Measurements from ENCODE around the gene IGF2BP2. TPM values are rescaled to one million over a fixed set of nuclear protein-coding genes. Genes with fewer than 3 reads are reported as not detected.

The IGF2BP2 gene
- total and polyA plus RNA-seq, 2 of the 8 experiments (the other 6 are each of a cell fraction or from before 2014, with no cell fraction given): 7.4 to 121 TPM

DNA sequence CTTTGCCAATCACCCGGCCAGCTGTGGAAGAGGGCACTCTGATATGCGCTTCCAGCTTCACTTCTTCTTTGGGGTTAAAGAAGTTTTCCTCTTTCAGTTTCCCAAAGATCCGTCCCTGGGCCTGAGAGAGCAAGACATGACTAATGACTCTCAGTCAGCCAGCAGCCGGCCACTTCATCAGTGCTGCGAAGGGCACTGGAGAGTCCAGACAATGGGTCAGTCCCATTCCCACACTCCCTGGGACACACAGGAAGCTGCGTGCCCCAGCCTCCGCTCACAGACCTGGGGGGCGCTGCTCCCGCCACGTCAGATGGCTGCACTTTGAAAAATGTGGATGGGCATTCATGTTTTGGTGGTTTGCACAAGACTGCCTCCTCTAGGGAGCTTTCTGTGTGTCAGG is 175.4 kb downstream of the IGF2BP2 start:
- Histone ChIP-seq H4K91ac (replicated peaks; ENCODE audit: insufficient read length, low read length) (no peak overlapping the region), H2BK120ac (replicated peaks; ENCODE audit: low read depth, low read length) (no peak overlapping the region), H3K56ac (replicated peaks; ENCODE audit: insufficient read length, low read depth, low read length) (no peak overlapping the region), H4K8ac (ENCODE audit: extremely low read depth, insufficient read depth, low read length) (no peak overlapping the region), H2AK5ac (ENCODE audit: low read depth, low read length) (no peak overlapping the region), H4K20me1 (replicated peaks in 1 of 2; ENCODE audit: control insufficient read depth in 1 of 2, insufficient read depth in 2 of 2, low read length in 2 of 2) (peaks cover 3 to 8% of the 10 kb centered on the region in 2 experiments), H2BK15ac (ENCODE audit: low read length) (no peak overlapping the region), H3K9ac (replicated peaks in 1 of 4; ENCODE audit: extremely low read depth in 1 of 4, low read depth in 3 of 4, low read length in 3 of 4) (no peak overlapping the region), H3K27me3 (replicated peaks in 1 of 4; ENCODE audit: control insufficient read depth in 3 of 4, extremely low read depth in 1 of 4, insufficient read depth in 3 of 4, low read length in 3 of 4) (no peaks in the 10 kb centered on the region), H2BK20ac (ENCODE audit: low read length) (no peak overlapping the region), H3K23me2 (ENCODE audit: low read depth, low read length) (no peaks in the 10 kb centered on the region), H3K23ac (ENCODE audit: insufficient read length) (no peak overlapping the region), H3K14ac (ENCODE audit: insufficient read length) (no peak overlapping the region), H2BK5ac (ENCODE audit: low read depth, low read length) (no peak overlapping the region; the same call in 1 of the 2 replicates), H3K79me1 (ENCODE audit: low read depth, low read length) (no peaks in the 10 kb centered on the region), H3K79me2 (ENCODE audit: control insufficient read depth in 1 of 2, insufficient read depth in 2 of 2, low read length in 2 of 2) (no peaks in the 10 kb centered on the region), H3K4me3 (ENCODE audit: extremely low read depth in 1 of 4, insufficient read depth in 2 of 4, low read depth in 3 of 4, low read length in 4 of 4) (no peak overlapping the region), H3K9me3 (ENCODE audit: insufficient read depth in 2 of 2, low read depth in 1 of 2, low read length in 1 of 2) (no peaks in the 10 kb centered on the region), H3K27ac (ENCODE audit: low read depth, low read length) (no peak overlapping the region), H4K5ac (ENCODE audit: insufficient read length, low read depth, low read length) (no peak overlapping the region), H3K4me1 (replicated peaks in 1 of 4; ENCODE audit: control insufficient read depth in 3 of 4, insufficient read depth in 4 of 4, low read length in 3 of 4) (peaks cover 5 to 20% (median 12%) of the 10 kb centered on the region in 4 experiments), H3K4me2 (ENCODE audit: insufficient read depth in 1 of 2, low read depth in 2 of 2, low read length in 2 of 2) (no peak overlapping the region), H2AFZ (ENCODE audit: low read length) (no peak overlapping the region), H3K18ac (ENCODE audit: extremely low read depth, low read length) (no peak overlapping the region), H3K4ac (replicated peaks; ENCODE audit: insufficient read length, low read depth, low read length) (no peak overlapping the region), H3K36me3 (ENCODE audit: control insufficient read depth in 2 of 4, insufficient read depth in 4 of 4, low read length in 3 of 4) (peaks cover 9 to 77% (median 37%) of the 10 kb centered on the region in 4 experiments), H2BK12ac (ENCODE audit: low read depth, low read length) (no peak overlapping the region)
- TF ChIP-seq, protein P1, sequence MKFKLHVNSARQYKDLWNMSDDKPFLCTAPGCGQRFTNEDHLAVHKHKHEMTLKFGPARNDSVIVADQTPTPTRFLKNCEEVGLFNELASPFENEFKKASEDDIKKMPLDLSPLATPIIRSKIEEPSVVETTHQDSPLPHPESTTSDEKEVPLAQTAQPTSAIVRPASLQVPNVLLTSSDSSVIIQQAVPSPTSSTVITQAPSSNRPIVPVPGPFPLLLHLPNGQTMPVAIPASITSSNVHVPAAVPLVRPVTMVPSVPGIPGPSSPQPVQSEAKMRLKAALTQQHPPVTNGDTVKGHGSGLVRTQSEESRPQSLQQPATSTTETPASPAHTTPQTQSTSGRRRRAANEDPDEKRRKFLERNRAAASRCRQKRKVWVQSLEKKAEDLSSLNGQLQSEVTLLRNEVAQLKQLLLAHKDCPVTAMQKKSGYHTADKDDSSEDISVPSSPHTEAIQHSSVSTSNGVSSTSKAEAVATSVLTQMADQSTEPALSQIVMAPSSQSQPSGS (IDR thresholded peaks at IDR 0.05; ENCODE audit: low read length): no peak
- TF ChIP-seq RBBP5 (IDR thresholded peaks at IDR 0.05; ENCODE audit: borderline replicate concordance, low read depth, low read length) (no peak), HDAC2 (IDR thresholded peaks at IDR 0.05; ENCODE audit: borderline replicate concordance in 1 of 2, low read depth in 2 of 2, low read length in 2 of 2) (no peak), TCF12 (IDR thresholded peaks at IDR 0.05; ENCODE audit: low read depth, low read length) (no peak), TAF1 (IDR thresholded peaks at IDR 0.05; ENCODE audit: low read depth, low read length) (no peak), RNF2 (IDR thresholded peaks at IDR 0.05; ENCODE audit: borderline replicate concordance, low read depth, low read length, missing control alignments, poor library complexity, severe bottlenecking) (no peak)
- ChIA-PET CTCF (ENCODE audit: partially characterized antibody) (interaction anchor here (5.9 kb wide), 1 partner anchor 10 kb away, joined by 67 read pairs; no protein-coding TSS in a partner anchor), POLR2A (ENCODE audit: partially characterized antibody) (interaction anchor here (3.0 kb wide), 1 partner anchor 10 kb away, joined by 11 read pairs; no protein-coding TSS in a partner anchor)
- no peak for FAIRE-seq
- DNase-seq (ENCODE audit: low read depth in 1 of 2, low spot score in 2 of 2): no peak
- 91% methylated on average over 10 of the region's 10 CpGs; no CpG with 5 or more reads in 1 of the 2 experiments for WGBS, 2 experiments (ENCODE audit: extremely low coverage in 1 of 2, insufficient coverage in 1 of 2, insufficient read length in 1 of 2, insufficient replicate concordance in 2 of 2, low coverage in 1 of 2, low lambda C conversion rate in 2 of 2, missing lambda C conversion rate in 1 of 2)

Measured in H1 (cell line).